Mammary epithelial cell (primary cell): ENCODE data around the gene PRDM9.

Experiments
- CTCF ChIP-seq, 2 donors: IDR thresholded peaks in 1 of 2; conservative IDR thresholded peaks in 1 of 2; 2 replicates each; pipeline ENCODE4 v1.5.1; 2011 to 2012; ENCODE audit warnings: inconsistent platforms in 2 of 2, low read length in 2 of 2, mild to moderate bottlenecking in 2 of 2, control low read depth in 1 of 2, low read depth in 1 of 2; ENCODE audit not compliant: insufficient read depth in 1 of 2; ENCODE audit errors: extremely low read depth in 1 of 2
- EZH2 ChIP-seq: IDR thresholded peaks from 2 replicates; pipeline ENCODE4 v1.6.1; 2012; ENCODE audit warnings: low read length, inconsistent platforms, borderline replicate concordance

GRCh38 chr5:23522553-23522952 lies 15.1 kb downstream of the PRDM9 start:
- no peak for TF ChIP-seq CTCF (conservative IDR thresholded peaks at IDR 0.05 in 1 of 2, IDR thresholded peaks at IDR 0.05 in 1 of 2; ENCODE audit: extremely low read depth in 1 of 2, insufficient read depth in 1 of 2, low read depth in 1 of 2, low read length in 2 of 2)
- TF ChIP-seq EZH2: no peak
